Measurements from ENCODE around the gene IRGQ.
A peak's percentile ranks its signal among the peaks of the same experiment; 100 is the strongest.
"Not testable (repeated sequence)": the region's sequence is repeated elsewhere in the genome, so short reads cannot be mapped to it uniquely, and the experiment has no call there.

Gene IRGQ

DNA sequence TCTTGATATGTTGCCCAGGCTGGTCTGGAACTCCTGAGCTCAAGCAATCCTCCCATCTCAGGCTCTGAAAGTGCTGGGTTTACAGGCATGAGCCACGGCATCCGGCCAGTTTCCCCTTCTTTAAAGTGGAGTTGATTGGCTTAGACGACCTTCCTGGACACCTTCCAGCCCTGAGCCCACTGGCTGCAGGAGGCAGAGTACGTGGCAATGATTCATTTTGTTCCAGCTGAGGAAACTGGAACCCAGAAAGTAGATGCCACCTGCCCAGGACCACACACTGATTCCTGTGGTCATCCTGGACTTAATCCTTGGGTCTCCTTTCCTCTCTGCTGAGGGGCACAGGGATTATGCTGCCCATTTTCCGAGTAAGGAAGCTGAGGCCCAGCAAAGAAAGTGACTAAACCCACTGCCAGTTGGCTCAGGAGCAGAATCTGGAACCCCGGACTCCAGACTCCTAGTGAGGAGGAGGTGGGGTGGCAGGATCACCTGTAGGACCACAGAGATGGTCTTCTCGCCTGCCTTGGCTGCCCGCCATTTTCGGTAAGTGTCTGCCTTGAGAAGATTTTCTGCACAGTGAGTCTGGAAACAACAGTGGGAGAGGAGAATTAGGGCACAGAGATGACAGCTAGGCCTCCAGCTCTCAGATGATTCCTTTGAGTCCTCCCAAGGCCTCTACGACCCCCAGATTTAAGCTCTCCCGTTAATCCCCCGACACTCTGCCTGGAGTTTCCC is 21.3 kb downstream of the IRGQ start:
- FAIRE-seq (peak; percentile 79), DNase-seq (ENCODE audit: low spot score) (peak; percentile 91)

GRCh38 chr19:43572171-43572588 is 23.8 kb downstream of the IRGQ start:
- DNase-seq (ENCODE audit: low spot score): no peak
- no peak for FAIRE-seq

DNA sequence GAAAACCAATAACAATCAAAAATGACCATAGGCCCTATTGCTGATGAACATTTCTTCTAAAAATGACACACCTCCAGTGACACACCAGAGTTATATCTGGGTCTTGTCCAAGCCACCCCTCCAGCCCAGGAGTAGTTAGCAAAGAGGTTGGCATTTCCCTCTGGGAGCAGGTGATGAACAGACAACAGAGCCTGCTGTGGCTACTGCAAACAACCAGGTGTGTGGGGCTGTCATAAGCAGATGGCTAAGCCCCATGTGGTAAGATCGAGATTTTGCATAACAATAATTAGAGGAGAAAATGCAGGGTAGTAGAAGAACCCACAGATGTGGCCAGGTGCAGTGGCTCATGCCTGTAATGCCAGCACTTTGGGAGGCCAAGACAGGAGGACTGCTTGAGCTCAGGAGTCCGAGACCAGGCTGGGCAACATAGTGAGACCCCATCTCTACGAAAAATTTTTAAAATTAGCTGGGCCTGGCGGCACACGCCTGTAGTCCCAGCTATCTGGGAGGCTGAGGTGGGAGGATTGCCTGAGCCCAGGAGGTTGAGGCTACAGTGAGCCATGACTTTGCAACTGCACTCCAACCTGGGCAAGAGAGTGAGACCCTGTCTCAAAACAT is 25.7 kb downstream of the IRGQ start:
- FAIRE-seq (no peak), DNase-seq (ENCODE audit: low spot score) (no peak)

- FAIRE-seq: no peak
- no peak for DNase-seq (ENCODE audit: low spot score)
Observed at GRCh38 chr19:43569657-43570056, 26.3 kb downstream of the IRGQ start.

DNA sequence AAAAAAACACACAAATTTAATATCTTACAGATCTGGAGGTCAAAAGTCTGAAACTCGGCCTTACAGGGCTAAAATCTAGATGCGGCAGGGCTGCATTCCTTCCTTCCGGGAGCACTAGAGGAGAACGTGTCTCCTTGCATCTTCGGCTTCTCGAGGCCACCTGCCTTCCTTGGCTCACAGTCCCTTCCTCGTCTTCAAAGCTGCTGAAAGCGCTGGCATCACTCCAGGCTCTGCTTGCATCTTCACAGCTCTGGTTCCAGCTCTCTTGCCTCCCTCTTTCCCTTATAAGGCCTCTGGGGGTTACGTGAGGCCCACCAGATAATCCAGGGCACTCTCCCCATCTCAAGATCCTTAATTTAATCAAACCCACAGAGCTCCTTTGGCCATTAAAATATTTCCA is 31.1 kb downstream of the IRGQ start:
- DNase-seq (ENCODE audit: low spot score): no peak
- FAIRE-seq: no peak

DNA sequence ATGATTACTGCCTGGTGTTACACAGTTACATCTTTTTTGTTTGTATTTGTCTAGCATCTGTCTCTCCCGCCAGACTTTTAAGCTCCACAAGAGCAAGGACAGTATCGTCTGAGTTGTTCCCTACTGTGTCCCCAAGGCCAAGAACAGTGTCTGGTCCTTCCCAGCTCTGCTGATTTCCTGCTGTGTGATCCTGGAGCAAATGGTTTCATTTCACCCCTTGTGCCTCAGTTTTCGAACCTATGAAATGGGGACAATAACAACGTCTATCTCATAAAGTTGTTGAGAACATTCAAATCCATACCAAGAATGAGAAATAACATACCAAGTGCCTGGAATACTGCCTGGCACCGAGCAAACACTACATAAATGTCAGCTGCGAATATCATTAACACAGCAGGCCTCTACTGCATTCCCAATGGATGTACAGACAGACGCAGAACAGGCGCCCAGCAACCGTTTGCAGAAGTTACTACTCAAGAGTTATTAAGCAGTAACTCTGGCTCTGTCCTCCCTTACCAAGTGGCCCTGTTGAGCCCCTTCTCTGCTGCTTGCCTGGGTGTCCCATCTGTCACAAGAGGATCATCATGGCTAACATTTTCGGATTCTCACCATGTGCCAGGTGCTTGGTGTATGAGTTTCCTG is 32.0 kb downstream of the IRGQ start:
- FAIRE-seq: no peak
- no peak for DNase-seq (ENCODE audit: low spot score)

GRCh38 chr19:43562698-43563241 is 33.2 kb downstream of the IRGQ start:
- DNase-seq (ENCODE audit: low spot score): peak; percentile 98
- FAIRE-seq: peak; percentile 90

DNA sequence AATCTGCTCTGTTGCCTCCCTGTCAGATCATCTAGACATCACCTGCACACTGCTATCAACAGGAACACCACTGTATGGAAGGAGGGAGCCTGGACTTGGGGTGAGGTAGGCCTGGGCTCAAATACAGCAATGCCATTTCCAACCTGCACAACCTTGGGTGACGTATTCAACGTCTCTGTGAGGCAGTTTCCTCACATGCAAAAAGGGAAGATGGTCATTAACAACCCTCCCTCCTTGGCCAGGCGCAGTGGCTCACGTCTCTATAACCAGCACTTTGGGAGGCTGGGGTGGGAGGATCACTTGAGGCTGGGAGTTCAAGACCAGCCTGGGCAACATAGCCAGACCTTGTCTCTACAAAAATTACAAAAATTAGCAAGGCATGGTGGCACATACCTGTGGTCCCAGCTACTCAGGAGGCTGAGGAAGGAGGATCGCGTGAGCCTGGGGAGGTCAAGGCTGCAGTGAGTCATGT is 33.7 kb downstream of the IRGQ start:
- DNase-seq (ENCODE audit: low spot score) (no peak), FAIRE-seq (no peak)

DNA sequence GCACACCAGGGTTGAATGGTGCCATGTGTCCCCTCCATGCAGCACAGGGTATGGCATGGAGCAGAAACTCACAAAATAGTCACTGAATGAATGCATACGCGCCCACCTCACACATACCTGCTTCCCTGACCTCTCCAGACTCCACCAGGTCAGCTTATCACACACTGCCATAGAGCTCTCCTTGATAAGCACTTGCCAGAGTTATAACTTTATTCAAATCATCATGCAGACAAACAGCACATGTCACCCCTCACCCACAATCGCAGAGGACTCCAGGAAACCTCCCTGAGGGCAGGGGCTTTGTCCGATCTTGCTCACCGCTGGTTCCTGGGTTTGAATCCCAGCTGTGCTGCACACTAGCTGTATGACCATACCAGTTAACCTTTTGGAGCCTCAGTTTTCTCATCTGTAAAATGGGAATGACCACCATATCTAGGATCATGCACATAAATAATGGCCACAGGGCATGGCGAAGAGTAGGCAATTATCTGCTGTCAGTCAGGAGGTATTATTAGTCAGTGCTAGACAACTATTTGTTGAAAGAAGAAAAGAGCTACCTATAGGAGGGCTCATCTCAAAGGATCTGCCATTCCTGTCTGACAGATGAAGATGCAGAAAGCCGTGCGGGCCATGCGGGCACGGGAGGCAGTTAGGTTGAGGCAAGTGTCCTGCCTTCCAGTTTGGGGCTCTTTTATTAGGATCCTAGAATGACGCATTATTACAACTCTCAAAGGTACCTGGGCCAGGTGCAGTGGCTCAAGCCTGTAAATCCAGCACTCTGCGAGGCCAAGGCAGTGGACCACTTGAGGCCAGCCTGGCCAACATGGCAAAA is 34.6 kb downstream of the IRGQ start:
- FAIRE-seq: no peak
- no peak for DNase-seq (ENCODE audit: low spot score)

GRCh38 chr19:43560687-43561086 is 35.2 kb downstream of the IRGQ start:
- DNase-seq (ENCODE audit: low spot score): peak; percentile 5
- FAIRE-seq: no peak

GRCh38 chr19:43555185-43555770 is 40.7 kb downstream of the IRGQ start:
- FAIRE-seq (no peak), DNase-seq (ENCODE audit: low spot score) (peak; percentile 16)

GRCh38 chr19:43554317-43554895 is 41.5 kb downstream of the IRGQ start:
- DNase-seq (ENCODE audit: low spot score) (no peak), FAIRE-seq (no peak)

- FAIRE-seq (no peak), DNase-seq (ENCODE audit: low spot score) (no peak)
Observed at GRCh38 chr19:43553656-43554055, 42.3 kb downstream of the IRGQ start.

- FAIRE-seq: no peak
- no peak for DNase-seq (ENCODE audit: low spot score)
Observed at GRCh38 chr19:43552616-43553015, 43.3 kb downstream of the IRGQ start.

- FAIRE-seq (no peak), DNase-seq (ENCODE audit: low spot score) (no peak)
Observed at GRCh38 chr19:43552198-43552450, 43.8 kb downstream of the IRGQ start.

GRCh38 chr19:43551399-43552197 is 44.3 kb downstream of the IRGQ start:
- no peak for DNase-seq (ENCODE audit: low spot score)
- FAIRE-seq: no peak

DNA sequence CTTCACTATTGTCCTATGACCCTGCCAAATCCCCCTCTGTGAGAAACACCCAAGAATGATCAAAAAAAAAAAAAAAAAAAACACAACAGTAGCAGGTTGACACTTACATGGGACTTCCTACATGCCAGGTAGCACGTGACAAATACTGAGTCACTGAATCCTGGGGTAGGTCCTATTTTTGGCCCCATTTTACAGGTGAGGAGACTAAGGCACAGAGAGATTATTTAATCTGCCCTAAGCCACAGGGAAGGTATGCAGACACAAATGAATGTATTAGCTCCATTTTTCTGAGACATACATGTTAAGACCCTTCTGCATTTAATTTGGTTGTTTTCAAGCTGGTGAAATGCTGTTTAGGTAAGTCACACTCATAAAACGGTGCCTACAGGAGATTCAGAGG is 47.2 kb downstream of the IRGQ start:
- no peak for DNase-seq (ENCODE audit: low spot score)
- no peak for FAIRE-seq

DNA sequence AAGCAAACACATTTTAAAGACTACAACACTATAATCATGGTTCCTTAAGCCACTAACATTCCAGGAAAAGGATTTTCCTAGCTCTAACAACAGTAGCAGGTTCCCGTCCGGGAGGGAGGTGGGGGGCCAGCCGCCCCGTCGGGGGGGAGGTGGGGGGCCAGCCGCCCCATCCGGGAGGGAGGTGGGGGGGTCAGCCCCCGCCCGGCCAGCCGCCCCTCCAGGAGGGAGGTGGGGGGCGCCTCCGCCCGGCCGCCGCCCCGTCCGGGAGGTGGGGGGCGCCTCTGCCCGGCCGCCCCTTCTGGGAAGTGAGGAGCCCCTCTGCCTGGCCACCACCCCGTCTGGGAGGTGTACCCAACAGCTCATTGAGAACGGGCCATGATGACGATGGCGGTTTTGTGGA is 48.0 kb downstream of the IRGQ start:
- not testable (repeated sequence) for DNase-seq (ENCODE audit: low spot score); FAIRE-seq

GRCh38 chr19:43546581-43546980 is 49.4 kb downstream of the IRGQ start:
- no peak for FAIRE-seq

DNA sequence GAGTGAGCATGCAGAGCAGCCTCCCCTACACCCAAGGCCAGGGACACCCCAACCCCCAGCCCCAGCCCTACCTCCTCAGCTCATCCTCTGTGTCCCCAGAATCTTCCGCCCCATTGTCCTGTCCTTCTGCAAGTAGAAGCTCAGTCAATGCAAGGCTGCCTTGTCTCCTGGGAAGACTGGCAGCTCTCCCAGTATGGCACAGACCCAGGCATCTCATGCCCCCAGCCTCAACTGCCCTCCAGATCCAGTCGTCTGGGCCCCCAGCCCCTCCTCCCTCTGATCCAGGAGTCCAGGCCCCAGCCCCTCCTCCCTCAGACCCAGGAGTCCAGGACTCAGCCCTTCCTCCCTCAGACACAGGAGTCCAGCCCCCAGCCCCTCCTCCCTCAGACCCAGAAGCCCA is 50.0 kb downstream of the IRGQ start:
- DNase-seq (ENCODE audit: low spot score) (no peak), FAIRE-seq (no peak)

More at GRCh38 chr19:43546581-43546980, 49.4 kb downstream of the IRGQ start:
- no peak for DNase-seq (ENCODE audit: low spot score)

Data from RCC 7860 (cell line).